Urothelium cell line (cell line): ENCODE measurements around the gene EMILIN1.
A peak's percentile ranks its signal among the peaks of the same experiment; 100 is the strongest.
"Not testable (repeated sequence)": the region's sequence is repeated elsewhere in the genome, so short reads cannot be mapped to it uniquely, and the experiment has no call there.

Experiments
- DNase-seq: peaks from one replicate; pipeline ENCODE4 v3.0.0; 2011; ENCODE audit warnings: low spot score, mixed read lengths
- FAIRE-seq: peaks from 2 replicates; lab custom pipeline; 2011; peaks lifted over from hg19 to GRCh38; lab: Jason Lieb, UNC

The EMILIN1 gene

GRCh38 chr2:27119330-27119670 is 40.9 kb downstream of the EMILIN1 start:
- not testable (repeated sequence) for FAIRE-seq, DNase-seq

- DNase-seq (no peak), FAIRE-seq (no peak)
Observed at GRCh38 chr2:27121906-27122305, 43.5 kb downstream of the EMILIN1 start.

- DNase-seq (no peak), FAIRE-seq (no peak)
Observed at GRCh38 chr2:27122791-27123190, 44.4 kb downstream of the EMILIN1 start.

- peak; percentile 65 for DNase-seq
- peak; percentile 68 for FAIRE-seq
Observed at GRCh38 chr2:27123302-27124150, 45.1 kb downstream of the EMILIN1 start, which contains the start of gene ABHD1. Gene ABHD1 (plus strand): TSS chr2:27123815. CDS start chr2:27123949, 134 bp downstream.

- DNase-seq (no peak), FAIRE-seq (no peak)
Observed at GRCh38 chr2:27125104-27125503, 46.7 kb downstream of the EMILIN1 start.

- FAIRE-seq, result no peak
- DNase-seq, result no peak
Observed at GRCh38 chr2:27126252-27126710, 47.9 kb downstream of the EMILIN1 start.

GRCh38 chr2:27127883-27128667 is 49.7 kb downstream of the EMILIN1 start:
- no peak for FAIRE-seq

GRCh38 chr2:27128668-27129571 is 50.5 kb downstream of the EMILIN1 start:
- FAIRE-seq (no peak), DNase-seq (no peak)

More at GRCh38 chr2:27127883-27128667, 49.7 kb downstream of the EMILIN1 start:
- no peak for DNase-seq

GRCh38 chr2:27130396-27130795 is 52.0 kb downstream of the EMILIN1 start:
- FAIRE-seq, result no peak
- DNase-seq, result no peak

GRCh38 chr2:27131429-27131828 is 53.0 kb downstream of the EMILIN1 start:
- DNase-seq, result no peak
- no peak for FAIRE-seq

GRCh38 chr2:27133195-27133875 is 54.9 kb downstream of the EMILIN1 start:
- DNase-seq, result no peak
- FAIRE-seq, result no peak

GRCh38 chr2:27133905-27134780 is 55.7 kb downstream of the EMILIN1 start, which contains the start of gene PREB:
Gene PREB (minus strand): TSS chr2:27134636. CDS start chr2:27134421, 215 bp downstream.
- DNase-seq (peak; percentile 100), FAIRE-seq (peak; percentile 77)

- FAIRE-seq (no peak), DNase-seq (no peak)
Observed at GRCh38 chr2:27134781-27135477, 56.5 kb downstream of the EMILIN1 start.

- no peak for DNase-seq
- peak; percentile 93 for FAIRE-seq
Observed at GRCh38 chr2:27135478-27135955, 57.1 kb downstream of the EMILIN1 start.
